ENCODE results near the gene CATSPERE. TPM values are rescaled to one million over a fixed set of nuclear protein-coding genes. Genes with fewer than 3 reads are reported as not detected.
"Not testable (repeated sequence)": the region's sequence is repeated elsewhere in the genome, so short reads cannot be mapped to it uniquely, and the experiment has no call there.

CATSPERE gene
- total RNA-seq, 1 donor from 2014 or later, result 0.72 TPM

GRCh38 chr1:244545511-244545910, 84.4 kb downstream of the CATSPERE start:
- no peak for DNase-seq (ENCODE audit: low spot score)

- DNase-seq (ENCODE audit: low spot score), result no peak
Measured at GRCh38 chr1:244548558-244549115, 87.6 kb downstream of the CATSPERE start.

GRCh38 chr1:244552336-244552735, 91.3 kb downstream of the CATSPERE start:
- DNase-seq (ENCODE audit: low spot score), result no peak

DNA sequence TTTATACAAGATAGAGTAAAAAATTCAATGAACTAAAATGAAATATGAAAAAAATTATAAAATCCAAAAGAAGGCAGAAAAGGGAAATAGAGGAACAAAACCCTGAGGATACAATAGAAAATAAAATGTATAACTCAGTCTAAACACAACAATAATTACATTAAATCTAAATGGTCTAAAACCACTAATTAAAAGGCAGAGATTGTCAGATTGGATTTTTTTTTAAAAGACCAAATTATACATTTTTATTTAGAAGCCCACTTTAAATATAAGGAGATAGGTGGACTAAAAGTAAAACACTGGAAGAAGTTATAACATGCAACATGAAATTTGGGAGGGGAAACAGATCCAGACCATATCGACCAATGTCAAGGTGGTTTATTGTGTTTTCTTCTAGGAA, 95.2 kb downstream of the CATSPERE start:
- DNase-seq (ENCODE audit: low spot score), result no peak

- DNase-seq (ENCODE audit: low spot score), result no peak
Measured at GRCh38 chr1:244557565-244557964, 96.5 kb downstream of the CATSPERE start.

DNA sequence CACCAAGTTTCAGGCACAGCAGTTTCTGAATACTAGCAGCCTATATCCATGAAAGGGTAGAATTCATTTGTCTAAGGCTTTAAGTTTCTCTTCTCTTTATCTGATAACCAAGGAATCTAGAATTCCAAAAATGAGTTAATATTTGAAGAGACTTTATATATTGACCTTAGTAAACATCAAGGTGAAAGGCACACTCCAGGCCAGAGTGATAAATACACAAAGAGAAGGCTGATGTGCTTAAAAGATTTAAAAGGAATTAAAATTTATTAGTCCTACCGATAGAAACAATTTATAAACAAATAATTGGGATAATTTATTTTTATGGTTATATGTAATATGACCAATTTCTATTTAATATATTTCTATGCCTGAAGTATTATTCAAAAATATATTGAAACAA, 98.5 kb downstream of the CATSPERE start:
- no peak for DNase-seq (ENCODE audit: low spot score)

DNA sequence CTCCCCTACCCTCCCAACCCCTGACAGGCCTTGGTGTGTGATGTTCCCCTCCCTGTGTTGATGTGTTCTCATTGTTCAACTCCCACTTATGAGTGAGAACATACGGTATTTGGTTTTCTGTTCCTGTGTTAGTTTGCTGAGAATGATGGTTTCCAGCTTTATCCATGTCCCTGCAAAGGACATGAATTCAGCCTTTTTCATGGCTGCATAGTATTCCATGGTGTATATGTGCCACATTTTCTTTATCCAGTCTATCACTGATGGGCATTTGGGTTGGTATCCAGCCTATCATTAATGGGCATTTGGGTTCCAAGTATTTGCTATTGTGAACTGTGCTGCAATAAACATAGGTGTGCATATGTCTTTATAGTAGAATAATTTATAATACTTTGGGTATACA, 101.8 kb downstream of the CATSPERE start:
- DNase-seq (ENCODE audit: low spot score), result not testable (repeated sequence)

GRCh38 chr1:244573768-244574167, 112.7 kb downstream of the CATSPERE start:
- no peak for DNase-seq (ENCODE audit: low spot score)

- DNase-seq (ENCODE audit: low spot score), result no peak
Measured at GRCh38 chr1:244576259-244576892, 115.3 kb downstream of the CATSPERE start.

GRCh38 chr1:244578205-244578604, 117.1 kb downstream of the CATSPERE start:
- not testable (repeated sequence) for DNase-seq (ENCODE audit: low spot score)

DNA sequence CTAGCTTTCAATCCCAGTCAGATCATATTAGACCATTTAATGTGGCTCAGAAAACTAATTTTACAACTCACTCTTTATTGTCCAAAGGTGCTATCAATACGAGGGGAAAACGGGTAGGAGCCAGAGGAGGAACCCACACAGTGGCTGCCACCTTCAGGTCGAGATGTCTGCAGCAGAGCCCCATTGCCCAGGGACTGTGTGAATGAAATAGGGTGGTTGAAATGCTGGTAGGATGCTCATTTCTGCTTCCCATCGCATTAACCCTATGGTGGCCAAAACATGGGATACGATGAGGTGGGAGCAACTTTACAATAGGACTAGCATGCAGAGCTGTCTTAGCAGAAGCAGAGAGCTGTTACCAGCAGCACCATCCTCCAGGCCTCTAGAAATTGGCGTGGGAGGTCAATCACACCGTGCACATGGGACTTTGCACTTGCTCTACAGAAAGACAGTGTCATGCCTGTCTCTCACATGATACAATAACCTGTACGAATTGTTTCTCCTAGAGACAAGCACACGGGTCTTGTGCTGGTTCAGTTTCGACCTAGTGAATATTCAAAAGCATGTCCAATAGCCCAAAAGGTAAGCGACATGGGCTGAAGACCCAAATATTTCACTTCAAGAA, 122.4 kb downstream of the CATSPERE start:
- DNase-seq (ENCODE audit: low spot score), result no peak

DNA sequence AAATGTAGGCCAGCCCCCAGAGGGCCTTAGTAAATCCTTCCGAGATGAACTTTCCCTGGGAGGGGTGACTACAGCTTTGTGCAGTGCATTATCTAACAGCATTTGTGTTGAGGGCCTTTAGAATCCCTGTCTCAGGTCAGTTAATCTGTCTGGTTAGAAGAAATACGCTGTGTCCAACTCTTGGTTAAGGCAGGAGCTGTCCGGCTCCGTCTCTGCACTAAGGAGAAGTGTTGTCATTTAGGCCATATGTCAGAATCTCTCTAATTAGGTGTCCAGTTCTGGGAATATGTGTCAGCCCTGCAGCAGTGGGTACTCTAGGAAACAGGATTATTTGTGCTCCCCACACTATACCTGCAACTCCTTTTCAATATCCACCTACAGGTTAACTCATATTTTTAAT, 124.8 kb downstream of the CATSPERE start:
- DNase-seq (ENCODE audit: low spot score), result no peak

GRCh38 chr1:244590670-244591069, 129.6 kb downstream of the CATSPERE start:
- DNase-seq (ENCODE audit: low spot score), result no peak

DNA sequence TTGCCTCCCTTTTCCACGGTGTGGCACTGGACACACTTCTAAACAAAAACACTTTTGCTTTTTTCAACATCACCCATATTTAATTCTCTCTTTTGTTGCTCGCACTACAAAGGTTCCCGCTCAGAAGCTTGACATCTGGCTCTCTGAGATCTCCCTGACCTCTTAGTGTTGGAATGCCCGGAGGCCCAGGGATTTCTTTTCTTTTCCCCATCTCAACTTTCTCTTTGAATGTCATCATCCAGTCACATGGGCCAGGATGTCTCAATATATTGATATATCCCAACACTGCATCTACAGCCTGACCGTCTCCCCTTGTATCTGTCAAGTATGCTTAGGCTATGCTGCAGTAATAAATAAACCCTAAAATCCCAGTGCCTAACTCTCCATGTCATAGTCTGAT, 137.5 kb downstream of the CATSPERE start:
- no peak for DNase-seq (ENCODE audit: low spot score)

GRCh38 chr1:244599937-244600350, 138.9 kb downstream of the CATSPERE start:
- peak; percentile 19 for DNase-seq (ENCODE audit: low spot score)

DNA sequence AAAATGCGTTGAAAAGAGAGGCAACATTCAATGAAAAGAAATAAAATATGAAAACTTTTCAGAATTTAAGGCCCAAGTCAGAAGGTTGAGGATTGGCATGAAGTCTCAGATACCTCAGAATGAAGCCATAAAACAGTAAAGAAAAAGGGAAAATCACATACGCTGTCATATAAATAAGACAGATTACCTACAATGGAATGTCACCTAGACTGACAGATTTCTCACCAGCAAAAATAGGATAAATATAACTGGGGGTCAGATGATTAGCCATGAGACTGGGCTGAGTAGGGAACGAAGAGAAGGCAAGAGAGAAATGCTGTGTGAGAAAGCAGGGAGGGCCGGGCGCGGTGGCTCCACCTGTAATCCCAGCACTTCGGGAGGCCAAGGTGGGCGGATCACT, 140.3 kb downstream of the CATSPERE start:
- no peak for DNase-seq (ENCODE audit: low spot score)

GRCh38 chr1:244603498-244603897, 142.4 kb downstream of the CATSPERE start:
- DNase-seq (ENCODE audit: low spot score), result no peak

DNA sequence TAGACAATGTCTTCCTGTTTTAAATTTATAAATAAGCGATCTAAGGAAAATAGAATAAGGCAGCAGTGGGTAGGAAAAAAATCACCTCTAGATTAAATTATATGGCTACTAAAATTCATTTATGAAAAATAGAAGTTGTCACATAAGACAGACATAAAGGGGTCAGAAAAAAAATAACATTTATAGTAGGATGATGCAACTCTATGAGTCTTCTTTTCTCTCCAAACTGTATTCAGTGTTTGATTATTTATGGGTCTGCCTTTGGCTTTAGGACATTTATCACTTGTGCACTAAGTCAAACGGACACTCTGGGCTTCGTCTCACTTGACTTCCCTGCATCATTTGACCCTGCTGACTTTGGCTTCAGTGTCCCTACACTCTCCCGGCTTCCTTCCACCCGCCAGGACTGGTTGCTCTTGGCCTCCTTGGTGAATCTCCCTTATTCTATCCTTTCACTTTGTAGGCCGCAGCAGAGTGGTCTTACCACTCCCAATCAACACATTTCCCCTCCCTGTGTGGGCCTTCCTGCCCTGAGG, 144.8 kb downstream of the CATSPERE start:
- no peak for DNase-seq (ENCODE audit: low spot score)

DNA sequence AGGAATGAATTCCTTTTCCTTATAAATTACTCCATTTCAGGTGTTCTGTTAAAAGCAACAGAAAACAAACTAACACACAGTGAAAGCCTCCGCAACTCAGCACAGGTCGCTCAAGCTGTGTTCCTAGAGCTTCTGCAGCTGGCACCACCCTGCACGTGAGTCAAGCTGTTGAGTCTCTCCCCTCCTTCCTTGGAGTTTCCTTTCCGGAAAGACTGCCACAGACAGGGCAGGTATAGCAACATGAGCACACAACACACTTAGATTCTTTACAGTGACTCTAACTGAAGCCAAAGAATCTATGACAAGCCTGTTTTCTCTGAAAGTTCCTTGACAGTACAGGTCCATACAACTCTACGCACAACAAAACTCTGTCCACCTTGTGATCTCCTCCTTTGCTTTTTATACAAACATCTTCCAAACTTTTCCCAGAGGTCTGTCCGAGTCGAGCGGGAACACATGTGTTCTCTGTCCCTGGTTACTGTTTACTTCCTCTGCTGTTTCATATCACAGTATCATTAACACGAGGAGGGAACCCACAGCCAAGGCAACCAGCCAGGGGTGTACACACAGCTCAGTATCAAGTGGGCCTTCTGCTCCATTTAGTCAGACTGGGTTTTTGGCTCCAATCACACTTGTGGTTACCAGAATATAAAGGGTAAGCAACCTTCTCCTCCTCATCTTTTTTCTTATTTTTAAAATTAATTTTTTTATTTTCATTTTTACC, 153.2 kb downstream of the CATSPERE start:
- peak; percentile 42 for DNase-seq (ENCODE audit: low spot score)

GRCh38 chr1:244614879-244615278, 153.8 kb downstream of the CATSPERE start:
- no peak for DNase-seq (ENCODE audit: low spot score)

- no peak for DNase-seq (ENCODE audit: low spot score)
Measured at GRCh38 chr1:244615301-244615700, 154.2 kb downstream of the CATSPERE start.

DNA sequence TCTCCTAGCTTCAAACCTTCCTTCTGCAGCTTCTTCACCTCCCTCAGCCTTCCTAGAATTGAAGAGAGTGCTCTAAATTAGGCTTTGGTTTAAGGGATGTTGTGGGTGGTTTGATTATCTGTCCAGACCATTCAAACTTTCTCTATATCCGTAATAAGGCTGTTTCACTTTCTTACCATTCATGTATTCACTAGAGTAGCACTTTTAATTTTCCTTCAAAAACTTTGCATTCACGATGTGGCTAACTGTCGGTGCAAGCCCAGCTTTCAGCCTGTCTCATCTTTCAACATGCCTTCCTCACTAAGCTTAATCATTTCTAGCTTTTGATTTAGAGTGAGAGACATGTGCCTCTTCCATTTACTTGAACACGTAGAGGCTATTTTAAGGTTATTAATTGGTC, 165.6 kb downstream of the CATSPERE start:
- DNase-seq (ENCODE audit: low spot score), result no peak
